ENCODE data around the gene ZBTB25. TPM values are rescaled to one million over a fixed set of nuclear protein-coding genes. Genes with fewer than 3 reads are reported as not detected.

The ZBTB25 gene
- total RNA-seq, 1 donor from 2014 or later: 14.9 TPM

- Histone ChIP-seq H3K9me3 (peaks cover 7% of the 10 kb centered on the region), H3K27me3 (ENCODE audit: low read depth) (peaks cover 10% of the 10 kb centered on the region), H3K4me1 (peaks cover 4% of the 10 kb centered on the region), H3K36me3 (no peaks in the 10 kb centered on the region), H3K27ac (peak within 1 kb of the TSS; percentile 85), H3K4me3 (peak within 1 kb of the TSS; percentile 78)
- peak; percentile 99 for DNase-seq
- intact Hi-C loops (cut with DNase I): no loop called here
- peak; percentile 97 to 99 for ATAC-seq
- TF ChIP-seq CTCF (IDR thresholded peaks at IDR 0.05): peak; percentile 86
Observed at GRCh38 chr14:64540208-64541202, 36.9 kb upstream of the ZBTB25 start, which contains the start of gene HSPA2. Gene HSPA2, plus strand, starts transcription at chr14:64540741. Its CDS starts 109 bp downstream, at chr14:64540850.

GRCh38 chr14:64536488-64537245, 33.0 kb upstream of the ZBTB25 start:
- intact Hi-C loops (cut with DNase I): no loop called here
- H3K36me3 ChIP-seq: no peaks in the 10 kb centered on the region
- peaks cover 7% of the 10 kb centered on the region for H3K27me3 ChIP-seq (ENCODE audit: low read depth)

GRCh38 chr14:64531567-64531966, 27.9 kb upstream of the ZBTB25 start:
- Histone ChIP-seq H3K4me3 (no peak overlapping the region), H3K27me3 (ENCODE audit: low read depth) (no peaks in the 10 kb centered on the region), H3K9me3 (no peaks in the 10 kb centered on the region), H3K4me1 (no peaks in the 10 kb centered on the region), H3K27ac (no peak overlapping the region), H3K36me3 (no peaks in the 10 kb centered on the region)
- no peak for TF ChIP-seq CTCF (IDR thresholded peaks at IDR 0.05)
- ATAC-seq (no peak), DNase-seq (no peak)
- intact Hi-C loops (cut with DNase I): no loop called here

More at GRCh38 chr14:64536488-64537245, 33.0 kb upstream of the ZBTB25 start:
- DNase-seq: no peak
- Histone ChIP-seq H3K4me1 (peaks cover 4% of the 10 kb centered on the region), H3K27ac (no peak overlapping the region), H3K4me3 (no peak overlapping the region), H3K9me3 (peaks cover 6% of the 10 kb centered on the region)
- no peak for TF ChIP-seq CTCF (IDR thresholded peaks at IDR 0.05)
- no peak for ATAC-seq

GRCh38 chr14:64525354-64525753, 21.7 kb upstream of the ZBTB25 start:
- Histone ChIP-seq H3K4me3 (no peak overlapping the region), H3K4me1 (no peaks in the 10 kb centered on the region), H3K27ac (no peak overlapping the region), H3K36me3 (peaks cover 21% of the 10 kb centered on the region), H3K9me3 (no peaks in the 10 kb centered on the region), H3K27me3 (ENCODE audit: low read depth) (no peaks in the 10 kb centered on the region)
- intact Hi-C loops (cut with DNase I): no loop called here
- ATAC-seq: no peak
- no peak for TF ChIP-seq CTCF (IDR thresholded peaks at IDR 0.05)
- no peak for DNase-seq

- Histone ChIP-seq H3K9me3 (no peaks in the 10 kb centered on the region), H3K36me3 (peaks cover 21% of the 10 kb centered on the region), H3K27me3 (ENCODE audit: low read depth) (no peaks in the 10 kb centered on the region), H3K4me3 (no peak overlapping the region), H3K27ac (no peak overlapping the region), H3K4me1 (no peaks in the 10 kb centered on the region)
- TF ChIP-seq CTCF (IDR thresholded peaks at IDR 0.05): no peak
- intact Hi-C loops (cut with DNase I): no loop called here
- ATAC-seq (no peak), DNase-seq (no peak)
Observed at GRCh38 chr14:64522591-64523355, 19.1 kb upstream of the ZBTB25 start.
